DND-41 (cell line): ENCODE results near the gene ENPP5.

ENCODE experiments used
- CTCF ChIP-seq: IDR thresholded peaks from 2 replicates; pipeline ENCODE4 v1.5.1; 2012; ENCODE audit warnings: borderline replicate concordance, low read length, moderate library complexity, mild to moderate bottlenecking; ENCODE audit not compliant: poor library complexity, severe bottlenecking; ENCODE audit errors: extremely low read depth
- EZH2 ChIP-seq: IDR thresholded peaks from 3 replicates; pipeline ENCODE4 v1.6.1; 2012; ENCODE audit warnings: borderline replicate concordance, low read depth, mild to moderate bottlenecking, moderate library complexity, low read length, inconsistent platforms; ENCODE audit not compliant: severe bottlenecking

- TF ChIP-seq EZH2 (no peak), CTCF (no peak)
Observed at GRCh38 chr6:46137387-46137786, 33.4 kb downstream of the ENPP5 start.
